ENCODE results near the gene CACNG7.

The CACNG7 gene

DNA sequence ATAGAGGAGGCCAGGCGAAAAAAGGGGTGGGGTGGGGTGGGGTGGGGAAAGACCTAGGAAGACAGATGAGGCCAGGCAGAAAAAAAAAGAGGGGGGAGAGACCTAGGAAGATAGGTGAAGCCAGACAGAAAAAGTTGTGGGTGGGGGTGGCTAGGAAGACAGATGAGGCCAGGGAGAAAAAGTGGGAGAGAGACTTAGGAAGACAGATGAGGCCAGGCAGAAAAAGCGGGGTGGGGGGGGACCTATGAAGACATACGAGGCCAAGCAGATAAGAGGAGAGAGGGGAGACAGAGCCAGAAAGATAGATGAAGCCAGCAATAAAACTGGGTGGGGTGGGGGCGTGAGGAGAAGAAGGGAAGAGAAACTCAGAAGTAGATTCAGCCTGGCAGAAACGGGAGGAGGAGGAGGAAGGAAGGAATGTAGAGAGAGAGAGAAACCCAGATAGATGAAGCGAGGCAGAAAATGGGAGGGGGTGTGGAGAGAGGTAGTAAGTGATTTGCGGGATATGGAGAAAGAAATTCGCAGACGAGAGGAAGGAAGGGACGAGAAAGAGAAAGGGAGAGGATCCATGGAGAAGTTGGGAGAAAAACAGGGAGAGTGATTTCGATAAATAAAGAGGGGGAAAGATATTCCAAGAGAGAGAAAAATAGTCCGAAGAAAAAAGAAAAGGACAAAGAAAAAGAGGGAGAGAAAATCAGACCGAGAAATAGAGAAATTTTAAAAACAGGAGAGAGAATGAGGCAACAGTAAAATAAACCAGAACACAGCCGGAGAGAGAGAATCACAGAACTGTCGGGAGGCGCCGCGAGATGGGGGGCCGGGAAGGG, 70.1 kb downstream of the CACNG7 start:
- peaks cover 5% of the 10 kb centered on the region for H3K4me1 ChIP-seq (ENCODE audit: insufficient read depth, low read length)
- H3K4me3 ChIP-seq (ENCODE audit: low read length) = peak overlapping the region; percentile 64
- H3K27me3 ChIP-seq (ENCODE audit: insufficient read depth, low read length) = no peaks in the 10 kb centered on the region

DNA sequence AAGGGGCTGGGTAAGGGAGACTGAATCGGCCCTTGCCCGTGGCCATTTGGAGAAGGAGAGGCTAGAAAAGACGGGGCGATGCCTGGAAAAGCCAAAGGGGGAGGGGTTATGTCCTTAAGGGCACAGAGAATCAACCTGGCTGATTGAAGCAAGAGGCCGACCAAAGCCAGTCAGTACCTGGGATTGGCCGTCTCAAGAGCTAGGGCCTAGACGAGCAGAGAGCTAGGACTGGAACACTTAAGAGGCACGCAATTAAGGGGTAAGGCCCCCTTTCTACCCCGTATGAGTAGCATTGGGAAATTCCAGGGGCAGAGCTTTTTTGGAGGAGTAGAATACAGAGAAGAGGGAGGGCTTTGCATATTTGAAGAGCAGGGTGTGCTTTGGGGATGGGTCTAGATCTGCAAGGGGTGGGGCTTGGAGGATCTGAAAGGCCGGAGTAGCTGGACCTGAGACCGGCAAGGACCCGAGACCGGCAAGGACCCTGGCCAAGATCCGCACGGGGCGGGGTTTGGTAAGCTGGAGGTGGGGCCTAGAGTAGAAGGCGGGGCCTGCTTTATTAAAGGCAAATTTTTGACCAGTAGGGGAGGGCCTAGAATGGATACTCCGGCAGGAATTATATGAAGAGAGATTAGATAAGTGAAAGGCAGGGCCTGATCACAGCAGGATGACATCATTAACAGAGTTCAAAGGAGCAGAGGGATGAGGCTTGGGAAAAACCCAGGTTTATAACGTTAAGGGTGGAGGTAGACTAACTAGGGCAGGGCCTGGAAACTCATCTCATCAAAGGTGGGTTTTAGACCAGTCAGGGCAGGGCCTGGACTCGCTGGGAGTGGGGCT, 71.7 kb downstream of the CACNG7 start:
- no peaks in the 10 kb centered on the region for H3K27me3 ChIP-seq (ENCODE audit: insufficient read depth, low read length)
- peaks cover 2% of the 10 kb centered on the region for H3K9me3 ChIP-seq (ENCODE audit: low read length)
- peak overlapping the region; percentile 64 for H3K4me3 ChIP-seq (ENCODE audit: low read length)
- H3K36me3 ChIP-seq (ENCODE audit: insufficient read depth, low read length) = no peaks in the 10 kb centered on the region
- no peak overlapping the region for H2AFZ ChIP-seq (ENCODE audit: low read depth, low read length)
- H3K4me1 ChIP-seq (ENCODE audit: insufficient read depth, low read length) = peaks cover 5% of the 10 kb centered on the region

More for the DNA sequence above, 70.1 kb downstream of the CACNG7 start:
- Histone ChIP-seq H3K9me3 (ENCODE audit: low read length) (peaks cover 2% of the 10 kb centered on the region), H3K36me3 (ENCODE audit: insufficient read depth, low read length) (no peaks in the 10 kb centered on the region), H2AFZ (ENCODE audit: low read depth, low read length) (no peak overlapping the region)

DNA sequence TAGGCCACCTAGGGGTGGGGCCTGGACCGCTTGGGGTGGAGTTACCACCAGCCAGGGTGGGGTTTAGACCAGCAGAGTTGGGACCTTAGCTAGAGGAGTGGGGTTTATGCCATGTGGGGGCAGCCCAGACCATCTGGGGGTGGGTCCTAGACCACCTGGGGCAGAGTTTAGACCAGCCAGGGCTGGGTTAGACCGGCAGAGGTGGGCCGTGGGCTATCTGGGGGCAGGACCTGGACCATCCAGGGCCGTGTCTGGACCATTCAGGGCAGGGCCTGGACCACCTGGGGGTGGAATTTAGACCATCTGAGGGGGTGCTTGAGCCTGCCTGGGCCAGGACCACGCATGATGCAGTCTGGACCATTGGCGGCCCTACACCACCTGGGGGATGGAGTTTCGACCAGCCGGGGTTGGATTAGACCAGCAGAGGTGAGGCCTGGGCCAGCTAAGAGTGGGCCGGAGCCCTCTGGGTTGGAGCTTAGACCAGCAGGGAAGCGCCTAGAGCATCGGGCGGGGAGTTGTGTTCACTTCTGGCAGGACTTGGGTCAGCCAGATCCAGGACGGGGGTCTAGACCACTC, 72.4 kb downstream of the CACNG7 start:
- H3K4me1 ChIP-seq (ENCODE audit: insufficient read depth, low read length) = peaks cover 5% of the 10 kb centered on the region
- peaks cover 2% of the 10 kb centered on the region for H3K9me3 ChIP-seq (ENCODE audit: low read length)
- no peaks in the 10 kb centered on the region for H3K27me3 ChIP-seq (ENCODE audit: insufficient read depth, low read length)
- no peak overlapping the region for H3K4me3 ChIP-seq (ENCODE audit: low read length)
- H2AFZ ChIP-seq (ENCODE audit: low read depth, low read length) = no peak overlapping the region
- H3K36me3 ChIP-seq (ENCODE audit: insufficient read depth, low read length) = no peaks in the 10 kb centered on the region

DNA sequence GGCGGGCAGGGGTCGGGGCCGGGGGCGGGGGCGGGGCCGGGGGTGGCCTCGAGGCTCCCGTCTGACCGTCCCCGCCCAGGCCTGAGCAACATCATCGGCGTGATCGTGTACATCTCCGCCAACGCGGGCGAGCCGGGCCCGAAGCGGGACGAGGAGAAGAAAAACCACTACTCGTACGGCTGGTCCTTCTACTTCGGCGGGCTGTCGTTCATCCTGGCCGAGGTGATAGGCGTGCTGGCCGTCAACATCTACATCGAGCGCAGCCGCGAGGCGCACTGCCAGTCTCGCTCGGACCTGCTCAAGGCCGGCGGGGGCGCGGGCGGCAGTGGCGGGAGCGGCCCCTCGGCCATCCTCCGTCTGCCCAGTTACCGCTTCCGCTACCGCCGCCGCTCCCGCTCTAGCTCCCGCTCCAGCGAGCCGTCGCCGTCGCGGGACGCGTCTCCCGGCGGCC, 72.9 kb downstream of the CACNG7 start:
- H3K4me1 ChIP-seq (ENCODE audit: insufficient read depth, low read length) = peaks cover 5% of the 10 kb centered on the region
- H3K4me3 ChIP-seq (ENCODE audit: low read length) = no peak overlapping the region
- H3K36me3 ChIP-seq (ENCODE audit: insufficient read depth, low read length) = no peaks in the 10 kb centered on the region
- H3K27me3 ChIP-seq (ENCODE audit: insufficient read depth, low read length) = no peaks in the 10 kb centered on the region
- H2AFZ ChIP-seq (ENCODE audit: low read depth, low read length) = no peak overlapping the region
- peaks cover 2% of the 10 kb centered on the region for H3K9me3 ChIP-seq (ENCODE audit: low read length)

DNA sequence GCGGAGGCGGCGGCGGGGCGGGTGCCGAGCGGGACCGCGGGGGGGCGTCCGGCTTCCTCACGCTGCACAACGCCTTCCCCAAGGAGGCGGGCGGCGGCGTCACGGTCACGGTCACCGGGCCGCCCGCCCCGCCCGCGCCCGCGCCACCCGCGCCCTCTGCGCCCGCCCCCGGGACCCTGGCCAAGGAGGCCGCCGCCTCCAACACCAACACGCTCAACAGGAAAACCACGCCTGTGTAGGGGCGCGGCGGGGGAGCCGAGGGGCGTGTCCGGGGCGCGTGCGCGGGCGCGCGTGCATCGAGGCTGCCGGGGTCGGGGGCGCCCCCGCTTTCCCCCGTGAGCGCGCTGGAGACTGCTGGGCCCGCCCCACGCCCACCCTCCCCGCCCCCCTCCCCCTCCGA, 73.5 kb downstream of the CACNG7 start:
- Histone ChIP-seq H3K36me3 (ENCODE audit: insufficient read depth, low read length) (no peaks in the 10 kb centered on the region), H3K4me3 (ENCODE audit: low read length) (no peak overlapping the region), H3K9me3 (ENCODE audit: low read length) (peaks cover 2% of the 10 kb centered on the region), H3K4me1 (ENCODE audit: insufficient read depth, low read length) (peaks cover 5% of the 10 kb centered on the region), H2AFZ (ENCODE audit: low read depth, low read length) (no peak overlapping the region), H3K27me3 (ENCODE audit: insufficient read depth, low read length) (no peaks in the 10 kb centered on the region)

DNA sequence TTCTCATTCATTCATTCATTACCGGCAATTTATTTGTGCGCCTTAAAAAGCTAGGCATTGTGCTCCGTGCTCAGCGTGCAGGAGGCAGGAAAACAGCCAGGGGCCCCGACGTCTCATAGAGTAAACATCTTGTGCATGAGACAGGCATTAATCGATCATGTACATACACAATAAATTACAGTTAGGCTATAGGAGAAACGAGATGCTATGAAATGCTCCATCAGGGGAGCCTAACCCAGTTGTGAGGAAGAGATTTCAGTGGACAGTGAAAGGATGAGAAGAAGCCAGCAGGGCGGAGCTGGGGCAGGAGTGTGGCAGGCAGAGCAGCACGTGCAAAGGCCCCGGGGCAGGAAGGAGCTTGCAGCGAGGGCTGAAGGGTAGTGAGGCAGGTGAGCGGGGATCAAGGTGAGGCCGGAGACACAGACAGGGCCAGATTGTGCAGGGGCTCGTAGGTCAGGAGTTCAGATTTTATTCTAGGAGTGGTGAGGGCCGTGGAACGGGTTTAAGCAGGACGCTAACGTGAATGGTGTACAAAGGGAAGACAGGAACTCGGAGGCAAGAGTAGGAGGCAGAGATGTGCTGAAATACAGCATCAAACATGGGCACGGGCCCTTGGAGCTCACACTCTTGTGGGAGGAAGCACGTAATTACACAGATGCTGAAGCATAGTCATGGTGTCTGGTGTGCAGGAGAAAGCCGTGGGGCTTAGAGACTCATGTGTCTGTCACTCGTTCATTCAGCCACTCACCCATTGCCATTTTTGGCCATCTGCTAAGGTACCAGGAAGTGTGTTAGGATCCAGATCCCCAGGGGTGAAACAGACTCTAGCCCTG, 74.6 kb downstream of the CACNG7 start:
- H3K36me3 ChIP-seq (ENCODE audit: insufficient read depth, low read length) = no peaks in the 10 kb centered on the region
- no peak overlapping the region for H3K4me3 ChIP-seq (ENCODE audit: low read length)
- H3K9me3 ChIP-seq (ENCODE audit: low read length) = peaks cover 2% of the 10 kb centered on the region
- no peaks in the 10 kb centered on the region for H3K27me3 ChIP-seq (ENCODE audit: insufficient read depth, low read length)
- H2AFZ ChIP-seq (ENCODE audit: low read depth, low read length) = no peak overlapping the region
- peaks cover 5% of the 10 kb centered on the region for H3K4me1 ChIP-seq (ENCODE audit: insufficient read depth, low read length)

DNA sequence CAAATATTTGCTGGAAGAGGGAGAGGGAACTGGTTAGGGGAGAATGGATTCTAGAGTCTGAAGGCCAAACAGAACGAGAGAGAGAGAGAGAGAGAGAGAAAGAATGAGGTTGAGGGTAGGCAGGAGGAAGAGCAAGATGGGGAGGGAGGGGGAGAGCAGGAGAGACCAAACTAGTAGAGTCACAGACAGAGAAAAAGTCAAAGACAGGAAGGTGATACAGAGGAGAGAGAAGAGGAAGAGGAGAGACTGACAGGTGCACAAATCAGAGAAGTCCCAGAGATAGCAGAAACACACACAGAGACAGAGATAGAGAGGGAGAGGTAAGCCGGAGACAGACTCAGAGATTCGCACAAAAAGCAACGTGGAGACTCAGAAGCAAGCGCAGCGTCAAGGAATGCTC, 76.8 kb downstream of the CACNG7 start:
- Histone ChIP-seq H3K36me3 (ENCODE audit: insufficient read depth, low read length) (no peaks in the 10 kb centered on the region), H3K4me3 (ENCODE audit: low read length) (no peak overlapping the region), H2AFZ (ENCODE audit: low read depth, low read length) (no peak overlapping the region), H3K4me1 (ENCODE audit: insufficient read depth, low read length) (no peaks in the 10 kb centered on the region), H3K27me3 (ENCODE audit: insufficient read depth, low read length) (no peaks in the 10 kb centered on the region), H3K9me3 (ENCODE audit: low read length) (peaks cover 2% of the 10 kb centered on the region)

DNA sequence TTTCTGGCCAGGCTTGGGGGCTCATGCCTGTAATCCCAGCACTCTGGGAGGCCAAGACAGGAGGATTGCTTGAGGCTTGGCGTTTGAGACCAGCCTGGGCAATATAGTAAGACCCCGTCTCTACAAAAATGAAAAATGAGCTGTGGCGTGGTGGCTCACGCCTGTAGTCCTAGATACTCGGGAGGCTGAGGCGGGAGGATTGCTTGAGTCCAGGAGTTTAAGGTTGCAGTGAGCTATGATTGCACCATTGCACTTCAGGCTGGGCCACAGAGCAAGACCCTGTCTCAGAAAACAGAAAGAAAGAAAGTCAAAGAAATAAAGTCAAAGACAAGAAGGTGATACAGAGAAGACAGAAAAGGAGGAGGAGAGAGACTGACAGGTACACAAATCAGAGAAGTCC, 79.9 kb downstream of the CACNG7 start:
- H3K36me3 ChIP-seq (ENCODE audit: insufficient read depth, low read length) = no peaks in the 10 kb centered on the region
- no peaks in the 10 kb centered on the region for H3K9me3 ChIP-seq (ENCODE audit: low read length)
- H3K4me1 ChIP-seq (ENCODE audit: insufficient read depth, low read length) = peaks cover 12% of the 10 kb centered on the region
- no peak overlapping the region for H3K4me3 ChIP-seq (ENCODE audit: low read length)
- no peak overlapping the region for H2AFZ ChIP-seq (ENCODE audit: low read depth, low read length)
- no peaks in the 10 kb centered on the region for H3K27me3 ChIP-seq (ENCODE audit: insufficient read depth, low read length)

DNA sequence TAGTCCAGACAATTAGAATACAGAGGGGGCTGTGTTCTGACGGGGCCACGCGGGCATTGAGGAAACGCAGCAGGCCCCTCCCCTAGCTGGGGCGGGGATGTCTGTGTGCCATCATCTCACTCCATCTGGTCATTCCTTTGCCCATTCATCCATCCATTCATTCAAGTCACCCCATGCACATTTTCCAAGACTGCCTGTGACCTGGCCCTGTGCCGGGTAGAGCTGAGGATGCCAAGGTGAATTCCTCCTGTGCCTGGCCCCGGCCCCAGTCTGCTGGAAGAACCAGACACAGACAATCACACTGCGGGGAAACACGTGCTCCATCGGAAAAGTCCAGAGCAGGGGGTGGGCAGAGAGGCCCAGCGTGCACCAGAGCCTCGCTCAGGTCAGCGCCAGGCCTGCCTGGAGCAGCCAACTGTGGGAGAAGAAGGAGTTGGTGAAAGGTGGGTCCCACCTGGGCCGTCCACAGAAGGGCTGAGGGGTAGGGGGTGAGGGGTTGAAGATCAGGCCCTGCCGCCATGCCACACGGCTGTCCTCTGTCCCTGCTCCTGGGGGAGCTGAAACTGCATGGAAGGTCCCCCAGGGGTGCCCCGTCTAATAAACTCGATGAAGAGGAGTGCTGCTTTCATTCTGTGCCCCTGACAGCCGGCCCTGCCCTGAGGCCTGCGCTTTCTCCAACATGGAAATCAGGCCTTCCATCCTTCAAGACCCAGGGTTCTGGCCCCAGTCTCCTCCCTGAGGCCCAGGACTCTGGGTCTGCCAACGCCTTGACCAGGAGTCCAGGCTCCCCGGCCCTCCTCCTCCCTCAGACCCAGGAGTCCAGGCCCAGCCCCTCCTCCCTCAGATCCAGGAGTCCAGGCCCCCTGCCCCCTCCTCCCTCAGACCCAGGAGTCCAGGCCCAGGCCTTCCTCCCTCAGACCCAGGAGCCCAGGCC, 80.8 kb downstream of the CACNG7 start:
- Histone ChIP-seq H2AFZ (ENCODE audit: low read depth, low read length) (no peak overlapping the region), H3K36me3 (ENCODE audit: insufficient read depth, low read length) (no peaks in the 10 kb centered on the region), H3K27me3 (ENCODE audit: insufficient read depth, low read length) (no peaks in the 10 kb centered on the region), H3K9me3 (ENCODE audit: low read length) (no peaks in the 10 kb centered on the region), H3K4me3 (ENCODE audit: low read length) (no peak overlapping the region), H3K4me1 (ENCODE audit: insufficient read depth, low read length) (peaks cover 12% of the 10 kb centered on the region)

DNA sequence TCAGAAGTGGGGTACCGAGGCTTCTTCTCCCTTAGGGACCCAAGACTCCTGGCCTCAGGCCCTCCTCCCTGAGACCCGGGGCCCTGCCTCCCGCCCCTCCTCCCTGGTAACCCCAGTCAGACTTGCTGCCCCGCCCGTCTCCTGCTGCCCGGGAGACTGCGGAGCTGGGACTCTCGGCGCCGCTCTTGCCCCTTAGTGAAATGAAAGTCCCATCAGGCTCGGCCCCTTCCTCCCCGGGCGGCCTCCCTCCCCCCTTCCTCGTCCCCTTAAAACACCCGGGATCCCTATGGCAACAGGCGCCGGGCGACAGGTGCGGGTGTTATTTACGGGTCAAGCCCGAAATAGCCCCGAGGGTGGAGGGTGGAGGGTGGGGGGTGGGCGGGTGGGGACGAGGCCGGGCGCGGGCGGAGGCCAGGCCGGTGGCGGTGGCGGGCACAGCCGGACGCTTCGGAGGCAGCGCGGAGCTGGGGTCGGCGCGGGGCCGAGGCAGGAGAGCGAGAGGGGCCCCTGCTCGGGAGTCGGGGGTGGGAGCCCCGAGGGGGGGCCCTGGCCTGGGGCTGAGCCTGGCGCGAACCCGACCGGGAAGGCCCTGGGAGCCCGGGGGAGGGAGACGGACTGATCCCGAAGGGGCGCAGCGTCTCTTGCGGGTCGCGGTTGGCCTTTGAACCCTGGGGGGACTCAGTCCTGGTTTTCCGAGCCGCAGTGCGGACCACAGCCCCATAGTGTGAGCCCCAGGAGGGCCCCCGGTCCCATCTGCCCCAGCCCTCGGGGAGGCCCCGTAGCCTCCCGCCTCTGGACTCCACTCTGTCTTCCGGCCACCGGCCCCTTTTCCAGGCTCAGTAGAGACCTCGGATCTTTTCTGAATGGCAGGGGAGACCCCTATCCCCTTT, 82.4 kb downstream of the CACNG7 start, which contains the start of gene CACNG6:
CACNG6 (plus strand) TSS at position 414 of the 890 bp plus-strand sequence. CDS start 1,241 bp downstream, outside the sequence.
- Histone ChIP-seq H3K36me3 (ENCODE audit: insufficient read depth, low read length) (no peaks in the 10 kb centered on the region), H3K4me3 (ENCODE audit: low read length) (peak within 1 kb of the TSS; percentile 38), H3K9me3 (ENCODE audit: low read length) (no peaks in the 10 kb centered on the region), H3K27me3 (ENCODE audit: insufficient read depth, low read length) (no peaks in the 10 kb centered on the region), H3K4me1 (ENCODE audit: insufficient read depth, low read length) (peaks cover 12% of the 10 kb centered on the region), H2AFZ (ENCODE audit: low read depth, low read length) (no peak within 1 kb of the TSS)

DNA sequence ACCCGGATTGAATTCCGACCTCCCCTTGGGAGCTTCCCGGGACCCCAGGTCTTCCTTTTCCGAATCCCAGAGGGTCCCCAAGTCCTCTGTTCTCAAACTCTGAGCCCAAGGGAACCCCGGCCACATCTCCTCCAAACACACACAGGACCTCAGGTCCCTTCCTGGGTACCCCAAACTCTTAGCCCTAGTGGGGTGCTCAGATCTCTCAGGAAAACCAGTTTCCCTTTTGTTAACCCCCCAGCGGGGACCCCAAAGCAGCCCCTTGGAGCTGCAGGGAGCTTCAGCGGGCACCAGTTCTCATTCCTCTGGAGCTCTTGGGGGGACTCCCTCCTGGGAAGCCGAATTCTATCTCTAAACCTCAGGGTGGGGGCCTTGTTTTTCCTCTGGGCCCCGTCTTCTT, 83.1 kb downstream of the CACNG7 start:
- Histone ChIP-seq H3K36me3 (ENCODE audit: insufficient read depth, low read length) (no peaks in the 10 kb centered on the region), H3K4me3 (ENCODE audit: low read length) (peak overlapping the region; percentile 38), H3K9me3 (ENCODE audit: low read length) (no peaks in the 10 kb centered on the region), H2AFZ (ENCODE audit: low read depth, low read length) (no peak overlapping the region), H3K27me3 (ENCODE audit: insufficient read depth, low read length) (no peaks in the 10 kb centered on the region), H3K4me1 (ENCODE audit: insufficient read depth, low read length) (peaks cover 12% of the 10 kb centered on the region)

Data from neuron (in vitro differentiated cells).